ENCODE measurements around the gene PECR.

DNA sequence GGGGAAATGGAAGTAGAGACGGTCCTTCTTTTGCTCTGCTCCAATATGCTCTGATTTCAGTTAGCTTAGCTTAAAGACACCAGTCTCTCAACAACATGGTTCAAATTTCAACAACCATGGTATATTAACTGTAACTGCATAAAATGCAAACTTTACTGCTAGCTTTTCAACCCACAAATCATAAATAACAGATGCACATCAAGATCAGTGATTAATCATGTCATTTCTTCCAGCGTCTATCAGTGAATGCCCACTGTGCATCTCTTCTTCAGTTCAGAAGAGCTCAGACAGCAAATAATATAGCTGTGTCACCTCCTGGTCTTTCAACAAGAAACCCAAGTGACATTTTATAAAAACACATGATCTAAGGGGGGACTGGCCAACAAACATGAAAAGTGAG is 12.6 kb downstream of the PECR start:
- TF ChIP-seq, protein P1, sequence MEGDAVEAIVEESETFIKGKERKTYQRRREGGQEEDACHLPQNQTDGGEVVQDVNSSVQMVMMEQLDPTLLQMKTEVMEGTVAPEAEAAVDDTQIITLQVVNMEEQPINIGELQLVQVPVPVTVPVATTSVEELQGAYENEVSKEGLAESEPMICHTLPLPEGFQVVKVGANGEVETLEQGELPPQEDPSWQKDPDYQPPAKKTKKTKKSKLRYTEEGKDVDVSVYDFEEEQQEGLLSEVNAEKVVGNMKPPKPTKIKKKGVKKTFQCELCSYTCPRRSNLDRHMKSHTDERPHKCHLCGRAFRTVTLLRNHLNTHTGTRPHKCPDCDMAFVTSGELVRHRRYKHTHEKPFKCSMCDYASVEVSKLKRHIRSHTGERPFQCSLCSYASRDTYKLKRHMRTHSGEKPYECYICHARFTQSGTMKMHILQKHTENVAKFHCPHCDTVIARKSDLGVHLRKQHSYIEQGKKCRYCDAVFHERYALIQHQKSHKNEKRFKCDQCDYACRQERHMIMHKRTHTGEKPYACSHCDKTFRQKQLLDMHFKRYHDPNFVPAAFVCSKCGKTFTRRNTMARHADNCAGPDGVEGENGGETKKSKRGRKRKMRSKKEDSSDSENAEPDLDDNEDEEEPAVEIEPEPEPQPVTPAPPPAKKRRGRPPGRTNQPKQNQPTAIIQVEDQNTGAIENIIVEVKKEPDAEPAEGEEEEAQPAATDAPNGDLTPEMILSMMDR (conservative IDR thresholded peaks at IDR 0.05; ENCODE audit: low read length): no peak
- no peak for TF ChIP-seq EZH2phosphoT487 (IDR thresholded peaks at IDR 0.05; ENCODE audit: borderline replicate concordance, low read depth, low read length)
